Tongue (tissue), 2 donors: Measurements from ENCODE around the gene CPLANE2. TPM values are rescaled to one million over a fixed set of nuclear protein-coding genes. Genes with fewer than 3 reads are reported as not detected.
"Not testable (repeated sequence)": the region's sequence is repeated elsewhere in the genome, so short reads cannot be mapped to it uniquely, and the experiment has no call there.

Experiments
- DNase-seq: peaks from one replicate; pipeline ENCODE4 v3.0.0-alpha.2; 2015
- total RNA-seq: library from RNA; depleted of rRNA; stranded (reverse); fragments of >200 nt; gene quantifications from one replicate; pipeline ENCODE4 v1.2.3, GENCODE V29; 2014

Gene CPLANE2
- total RNA-seq, 1 donor from 2014 or later = 3.0 TPM

- DNase-seq = peak; percentile 92
Observed at GRCh38 chr1:16248603-16249516, 11.9 kb upstream of the CPLANE2 start.

- DNase-seq = no peak
Observed at GRCh38 chr1:16248007-16248436, 11.0 kb upstream of the CPLANE2 start.

- DNase-seq = no peak
Observed at GRCh38 chr1:16247441-16247840, 10.5 kb upstream of the CPLANE2 start.

- DNase-seq = no peak
Observed at GRCh38 chr1:16246961-16247360, 10.0 kb upstream of the CPLANE2 start.

GRCh38 chr1:16246239-16246638 is 9.3 kb upstream of the CPLANE2 start:
- not testable (repeated sequence) for DNase-seq

- DNase-seq = no peak
Observed at GRCh38 chr1:16245476-16246196, 8.7 kb upstream of the CPLANE2 start.

- no peak for DNase-seq
Observed at GRCh38 chr1:16244650-16245285, 7.8 kb upstream of the CPLANE2 start.

GRCh38 chr1:16243936-16244649 is 7.1 kb upstream of the CPLANE2 start:
- peak; percentile 92 for DNase-seq

GRCh38 chr1:16243215-16243610 is 6.2 kb upstream of the CPLANE2 start:
- DNase-seq = no peak

- DNase-seq = no peak
Observed at GRCh38 chr1:16242556-16243214, 5.7 kb upstream of the CPLANE2 start.

GRCh38 chr1:16241221-16241708 is 4.3 kb upstream of the CPLANE2 start:
- DNase-seq = no peak

- DNase-seq = no peak
Observed at GRCh38 chr1:16239972-16240491, 3.0 kb upstream of the CPLANE2 start.

GRCh38 chr1:16237343-16237830 is 404 bp upstream of the CPLANE2 start:
- DNase-seq = no peak

- DNase-seq = peak; percentile 55
Observed at GRCh38 chr1:16235944-16236510, 956 bp downstream of the CPLANE2 start.

- no peak for DNase-seq
Observed at GRCh38 chr1:16235347-16235746, 1.6 kb downstream of the CPLANE2 start.

- no peak for DNase-seq
Observed at GRCh38 chr1:16233431-16233830, 3.6 kb downstream of the CPLANE2 start.

GRCh38 chr1:16232316-16232710 is 4.7 kb downstream of the CPLANE2 start:
- no peak for DNase-seq

- no peak for DNase-seq
Observed at GRCh38 chr1:16231331-16232315, 5.4 kb downstream of the CPLANE2 start.

- no peak for DNase-seq
Observed at GRCh38 chr1:16230744-16231143, 6.2 kb downstream of the CPLANE2 start.
